22Rv1 (cell line): ENCODE measurements around the gene CCSER1.

Source experiments
- CTCF ChIP-seq: fragments of 450-650 bp; IDR thresholded peaks from 2 replicates; pipeline ENCODE4 v1.5.1; 2017; ENCODE audit warnings: mild to moderate bottlenecking
- ZFX ChIP-seq: fragments of 450-650 bp; IDR thresholded peaks from 2 replicates; pipeline ENCODE4 v1.6.1; 2017; ENCODE audit warnings: antibody characterized with exemption, borderline replicate concordance

- no peak for TF ChIP-seq CTCF
- TF ChIP-seq ZFX, result no peak
Measured at GRCh38 chr4:91128519-91128918, 1001.3 kb downstream of the CCSER1 start.
